PFSK-1 (cell line): ENCODE results near the gene LMO7.

Experiments
- POLR2AphosphoS5 ChIP-seq: IDR thresholded peaks from 2 replicates; pipeline ENCODE4 v1.6.1; 2012; ENCODE audit warnings: low read depth, mild to moderate bottlenecking, control low read depth, low read length, moderate library complexity
- SIN3A ChIP-seq: IDR thresholded peaks from 2 replicates; pipeline ENCODE4 v1.6.1; 2012; ENCODE audit warnings: mild to moderate bottlenecking, low read length, moderate library complexity, borderline replicate concordance; ENCODE audit not compliant: insufficient read depth
- TAF1 ChIP-seq: IDR thresholded peaks from 2 replicates; pipeline ENCODE4 v1.6.1; 2012; ENCODE audit warnings: low read length, control low read depth, borderline replicate concordance; ENCODE audit not compliant: insufficient read depth
- TF ChIP-seq, protein P1 (sequence below), 2 experiments: IDR thresholded peaks; 2 replicates each; pipeline versions ENCODE4 v1.6.1 to v1.8.0; 2011 to 2012; ENCODE audit warnings: low read depth in 2 of 2, low read length in 2 of 2, control low read depth in 1 of 2, inconsistent platforms in 1 of 2, mild to moderate bottlenecking in 1 of 2, moderate library complexity in 1 of 2; ENCODE audit not compliant: insufficient read depth in 1 of 2

DNA sequence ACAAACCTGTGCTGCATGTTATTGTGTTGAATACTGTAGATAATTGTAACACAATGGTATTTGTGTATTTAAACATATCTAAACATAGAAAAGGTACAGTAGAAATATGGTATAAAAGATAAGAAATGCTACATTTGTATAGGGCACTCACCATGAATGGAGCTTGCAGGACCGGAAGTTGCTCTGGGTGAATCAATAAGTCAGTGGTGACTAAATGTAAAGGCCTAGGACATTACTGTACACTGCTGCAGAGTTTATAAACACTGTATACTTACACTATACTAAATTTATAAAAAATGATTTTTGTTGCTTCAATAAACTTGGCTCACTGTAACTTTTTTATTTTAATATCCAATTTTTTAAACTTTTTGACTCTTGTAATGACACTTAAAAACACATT is 34.4 kb downstream of the LMO7 start:
- TF ChIP-seq POLR2AphosphoS5 (no peak), SIN3A (no peak), TAF1 (no peak)
- TF ChIP-seq, protein P1, sequence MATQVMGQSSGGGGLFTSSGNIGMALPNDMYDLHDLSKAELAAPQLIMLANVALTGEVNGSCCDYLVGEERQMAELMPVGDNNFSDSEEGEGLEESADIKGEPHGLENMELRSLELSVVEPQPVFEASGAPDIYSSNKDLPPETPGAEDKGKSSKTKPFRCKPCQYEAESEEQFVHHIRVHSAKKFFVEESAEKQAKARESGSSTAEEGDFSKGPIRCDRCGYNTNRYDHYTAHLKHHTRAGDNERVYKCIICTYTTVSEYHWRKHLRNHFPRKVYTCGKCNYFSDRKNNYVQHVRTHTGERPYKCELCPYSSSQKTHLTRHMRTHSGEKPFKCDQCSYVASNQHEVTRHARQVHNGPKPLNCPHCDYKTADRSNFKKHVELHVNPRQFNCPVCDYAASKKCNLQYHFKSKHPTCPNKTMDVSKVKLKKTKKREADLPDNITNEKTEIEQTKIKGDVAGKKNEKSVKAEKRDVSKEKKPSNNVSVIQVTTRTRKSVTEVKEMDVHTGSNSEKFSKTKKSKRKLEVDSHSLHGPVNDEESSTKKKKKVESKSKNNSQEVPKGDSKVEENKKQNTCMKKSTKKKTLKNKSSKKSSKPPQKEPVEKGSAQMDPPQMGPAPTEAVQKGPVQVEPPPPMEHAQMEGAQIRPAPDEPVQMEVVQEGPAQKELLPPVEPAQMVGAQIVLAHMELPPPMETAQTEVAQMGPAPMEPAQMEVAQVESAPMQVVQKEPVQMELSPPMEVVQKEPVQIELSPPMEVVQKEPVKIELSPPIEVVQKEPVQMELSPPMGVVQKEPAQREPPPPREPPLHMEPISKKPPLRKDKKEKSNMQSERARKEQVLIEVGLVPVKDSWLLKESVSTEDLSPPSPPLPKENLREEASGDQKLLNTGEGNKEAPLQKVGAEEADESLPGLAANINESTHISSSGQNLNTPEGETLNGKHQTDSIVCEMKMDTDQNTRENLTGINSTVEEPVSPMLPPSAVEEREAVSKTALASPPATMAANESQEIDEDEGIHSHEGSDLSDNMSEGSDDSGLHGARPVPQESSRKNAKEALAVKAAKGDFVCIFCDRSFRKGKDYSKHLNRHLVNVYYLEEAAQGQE (IDR thresholded peaks at IDR 0.05; ENCODE audit: insufficient read depth in 1 of 2, low read depth in 2 of 2, low read length in 2 of 2), result no peak
